ENCODE data around the gene OR11H1.
"Not testable (repeated sequence)": the region's sequence is repeated elsewhere in the genome, so short reads cannot be mapped to it uniquely, and the experiment has no call there.

OR11H1 gene

DNA sequence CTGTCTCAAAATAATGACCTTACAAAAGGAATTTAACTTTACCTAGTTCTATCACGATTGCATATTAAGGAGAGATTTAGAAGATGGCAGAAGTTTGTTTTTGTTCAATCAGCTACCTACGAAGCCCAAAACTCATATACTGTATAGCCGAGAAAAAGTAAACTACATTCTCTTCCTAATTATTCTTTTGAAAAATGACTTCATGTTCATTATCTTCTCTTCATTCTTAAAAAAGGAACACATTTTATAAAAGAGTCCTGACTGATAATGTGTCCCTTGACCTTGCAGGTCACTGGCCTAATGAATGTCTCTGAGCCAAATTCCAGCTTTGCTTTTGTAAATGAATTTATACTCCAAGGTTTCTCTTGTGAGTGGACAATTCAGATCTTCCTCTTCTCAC lies at the start of gene OR11H1:
Gene OR11H1, plus strand, starts transcription at position 301 of the 400 bp plus-strand sequence. Its CDS starts 0 bp downstream, at position 301.
- H3K4me3 ChIP-seq (ENCODE audit: low read depth in 1 of 2, low read length in 2 of 2); H3K9me3 ChIP-seq (ENCODE audit: insufficient read depth, low read length, severe bottlenecking); H3K79me2 ChIP-seq (ENCODE audit: insufficient read depth, low read length); H3K4me1 ChIP-seq (ENCODE audit: insufficient read depth, low read length); H2AFZ ChIP-seq (ENCODE audit: low read depth, low read length); H3K36me3 ChIP-seq (ENCODE audit: insufficient read depth, low read length); ATAC-seq (ENCODE audit: insufficient read depth, low read depth); H3K27me3 ChIP-seq (ENCODE audit: insufficient read depth, low read length, poor library complexity); H3K27ac ChIP-seq (ENCODE audit: low read length); DNase-seq; H4K20me1 ChIP-seq (ENCODE audit: insufficient read depth, low read length); H3K9ac ChIP-seq (ENCODE audit: low read depth, low read length); H3K4me2 ChIP-seq (ENCODE audit: insufficient read depth, low read length): not testable (repeated sequence)

GRCh38 chr22:15509967-15510366 lies 18.0 kb upstream of the OR11H1 start:
- H3K9ac ChIP-seq (ENCODE audit: low read depth, low read length); H3K4me1 ChIP-seq (ENCODE audit: insufficient read depth, low read length); DNase-seq; H3K36me3 ChIP-seq (ENCODE audit: insufficient read depth, low read length); H3K4me3 ChIP-seq (ENCODE audit: low read depth in 1 of 2, low read length in 2 of 2); H3K27me3 ChIP-seq (ENCODE audit: insufficient read depth, low read length, poor library complexity); H3K4me2 ChIP-seq (ENCODE audit: insufficient read depth, low read length); H3K9me3 ChIP-seq (ENCODE audit: insufficient read depth, low read length, severe bottlenecking); ATAC-seq (ENCODE audit: insufficient read depth, low read depth); H4K20me1 ChIP-seq (ENCODE audit: insufficient read depth, low read length); H3K79me2 ChIP-seq (ENCODE audit: insufficient read depth, low read length); H3K27ac ChIP-seq (ENCODE audit: low read length); H2AFZ ChIP-seq (ENCODE audit: low read depth, low read length): not testable (repeated sequence)

DNA sequence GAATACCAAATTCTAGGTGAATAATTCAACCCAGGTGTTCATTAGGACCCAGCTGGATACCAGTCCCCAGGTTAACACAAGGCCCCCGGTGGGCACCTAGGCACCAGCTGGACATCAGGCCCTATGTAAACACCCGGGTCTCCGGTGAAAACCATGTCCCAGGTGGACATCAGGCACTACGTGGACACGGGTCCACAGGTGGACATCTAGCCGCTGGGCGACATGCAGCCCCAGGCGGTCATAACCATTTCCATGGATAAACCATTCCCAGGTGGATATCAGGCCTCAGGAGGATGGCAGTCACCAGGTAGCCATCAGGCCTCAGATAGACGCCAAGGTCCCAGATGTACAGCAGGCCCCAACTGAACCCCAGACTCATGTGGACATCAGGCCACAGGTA lies 12.1 kb upstream of the OR11H1 start:
- not testable (repeated sequence) for H3K4me1 ChIP-seq (ENCODE audit: insufficient read depth, low read length); H3K9me3 ChIP-seq (ENCODE audit: insufficient read depth, low read length, severe bottlenecking); H3K4me2 ChIP-seq (ENCODE audit: insufficient read depth, low read length); ATAC-seq (ENCODE audit: insufficient read depth, low read depth); H3K4me3 ChIP-seq (ENCODE audit: low read depth in 1 of 2, low read length in 2 of 2); H3K79me2 ChIP-seq (ENCODE audit: insufficient read depth, low read length); H3K36me3 ChIP-seq (ENCODE audit: insufficient read depth, low read length); H3K9ac ChIP-seq (ENCODE audit: low read depth, low read length); H4K20me1 ChIP-seq (ENCODE audit: insufficient read depth, low read length); H3K27ac ChIP-seq (ENCODE audit: low read length); H3K27me3 ChIP-seq (ENCODE audit: insufficient read depth, low read length, poor library complexity); DNase-seq; H2AFZ ChIP-seq (ENCODE audit: low read depth, low read length)

- H3K9ac ChIP-seq (ENCODE audit: low read depth, low read length); ATAC-seq (ENCODE audit: insufficient read depth, low read depth); H3K9me3 ChIP-seq (ENCODE audit: insufficient read depth, low read length, severe bottlenecking); H3K4me1 ChIP-seq (ENCODE audit: insufficient read depth, low read length); H3K27me3 ChIP-seq (ENCODE audit: insufficient read depth, low read length, poor library complexity); H3K36me3 ChIP-seq (ENCODE audit: insufficient read depth, low read length); H4K20me1 ChIP-seq (ENCODE audit: insufficient read depth, low read length); H3K4me2 ChIP-seq (ENCODE audit: insufficient read depth, low read length); H3K79me2 ChIP-seq (ENCODE audit: insufficient read depth, low read length); H2AFZ ChIP-seq (ENCODE audit: low read depth, low read length); DNase-seq; H3K27ac ChIP-seq (ENCODE audit: low read length); H3K4me3 ChIP-seq (ENCODE audit: low read depth in 1 of 2, low read length in 2 of 2): not testable (repeated sequence)
Observed at GRCh38 chr22:15553767-15554166, 25.8 kb downstream of the OR11H1 start.

- not testable (repeated sequence) for DNase-seq; H3K4me1 ChIP-seq (ENCODE audit: insufficient read depth, low read length); ATAC-seq (ENCODE audit: insufficient read depth, low read depth); H3K4me3 ChIP-seq (ENCODE audit: low read depth in 1 of 2, low read length in 2 of 2); H3K27ac ChIP-seq (ENCODE audit: low read length); H4K20me1 ChIP-seq (ENCODE audit: insufficient read depth, low read length); H3K9me3 ChIP-seq (ENCODE audit: insufficient read depth, low read length, severe bottlenecking); H3K27me3 ChIP-seq (ENCODE audit: insufficient read depth, low read length, poor library complexity); H2AFZ ChIP-seq (ENCODE audit: low read depth, low read length); H3K4me2 ChIP-seq (ENCODE audit: insufficient read depth, low read length); H3K36me3 ChIP-seq (ENCODE audit: insufficient read depth, low read length); H3K79me2 ChIP-seq (ENCODE audit: insufficient read depth, low read length); H3K9ac ChIP-seq (ENCODE audit: low read depth, low read length)
Observed at GRCh38 chr22:15563461-15563860, 35.5 kb downstream of the OR11H1 start.

- not testable (repeated sequence) for H2AFZ ChIP-seq (ENCODE audit: low read depth, low read length); DNase-seq; H3K4me1 ChIP-seq (ENCODE audit: insufficient read depth, low read length); H4K20me1 ChIP-seq (ENCODE audit: insufficient read depth, low read length); H3K27ac ChIP-seq (ENCODE audit: low read length); H3K4me3 ChIP-seq (ENCODE audit: low read depth in 1 of 2, low read length in 2 of 2); H3K9ac ChIP-seq (ENCODE audit: low read depth, low read length); H3K36me3 ChIP-seq (ENCODE audit: insufficient read depth, low read length); H3K79me2 ChIP-seq (ENCODE audit: insufficient read depth, low read length); H3K27me3 ChIP-seq (ENCODE audit: insufficient read depth, low read length, poor library complexity); H3K9me3 ChIP-seq (ENCODE audit: insufficient read depth, low read length, severe bottlenecking); ATAC-seq (ENCODE audit: insufficient read depth, low read depth); H3K4me2 ChIP-seq (ENCODE audit: insufficient read depth, low read length)
Observed at GRCh38 chr22:15565063-15565462, 37.1 kb downstream of the OR11H1 start.

Measured in DND-41 (cell line).